Neural cell (in vitro differentiated cells): ENCODE data around the gene PDIA4. TPM values are rescaled to one million over a fixed set of nuclear protein-coding genes. Genes with fewer than 3 reads are reported as not detected.

Experiments
- H2AFZ ChIP-seq: fragments of 200-600, 300-800 bp; sonication (generic), shearing (Covaris generic); 2 replicates; pipeline ENCODE4 v1.6.0; 2014; ENCODE audit warnings: low read depth, mild to moderate bottlenecking, antibody characterized with exemption, low read length, moderate library complexity
- H3F3A ChIP-seq: fragments of 200-600 bp; shearing (Covaris generic); 2 replicates; pipeline ENCODE4 v1.6.1; 2016; ENCODE audit warnings: mild to moderate bottlenecking, moderate library complexity, mixed read lengths, antibody characterized with exemption, low read length; ENCODE audit not compliant: insufficient read depth, poor library complexity, severe bottlenecking
- H3K27ac ChIP-seq: fragments of 200-600, 300-800 bp; sonication (generic), shearing (Covaris generic); 2 replicates; pipeline ENCODE4 v1.5.1; 2014; ENCODE audit warnings: mild to moderate bottlenecking, low read length, moderate library complexity
- H3K27me3 ChIP-seq: fragments of 300-800, 200-600 bp; sonication (generic), shearing (Covaris generic); 2 replicates; pipeline ENCODE4 v1.6.0; 2014; ENCODE audit warnings: mild to moderate bottlenecking, low read depth, low read length, moderate library complexity; ENCODE audit not compliant: insufficient read depth
- H3K36me3 ChIP-seq: fragments of 300-800, 200-600 bp; sonication (generic), shearing (Covaris generic); 2 replicates; pipeline ENCODE4 v1.5.1; 2014; ENCODE audit warnings: mild to moderate bottlenecking, antibody characterized with exemption, low read length, moderate library complexity; ENCODE audit not compliant: insufficient read depth
- H3K4me2 ChIP-seq: fragments of 300-800, 200-600 bp; sonication (generic), shearing (Covaris generic); 2 replicates; pipeline ENCODE4 v1.6.0; 2014; ENCODE audit warnings: mild to moderate bottlenecking, low read length
- H3K4me3 ChIP-seq: fragments of 300-800, 200-600 bp; sonication (generic), shearing (Covaris generic); 2 replicates; pipeline ENCODE4 v1.5.1; 2014; ENCODE audit warnings: mild to moderate bottlenecking, low read length, moderate library complexity
- H3K79me2 ChIP-seq: fragments of 200-600 bp; shearing (Covaris generic); replicated peaks from 2 replicates; pipeline ENCODE4 v1.6.0; 2014; ENCODE audit warnings: mild to moderate bottlenecking, low read length, moderate library complexity; ENCODE audit not compliant: insufficient read depth
- H3K9ac ChIP-seq: fragments of 300-800, 200-600 bp; sonication (generic), shearing (Covaris generic); 2 replicates; pipeline ENCODE4 v1.6.1; 2016; ENCODE audit warnings: mild to moderate bottlenecking, low read length, mixed read lengths
- H3K9me2 ChIP-seq: fragments of 200-600 bp; shearing (Covaris generic); 2 replicates; pipeline ENCODE4 v1.6.1; 2016; ENCODE audit warnings: mild to moderate bottlenecking, low read length, mixed read lengths; ENCODE audit not compliant: insufficient read depth
- H3K9me3 ChIP-seq: fragments of 200-600, 300-800 bp; sonication (generic), shearing (Covaris generic); 2 replicates; pipeline ENCODE4 v1.6.1; 2016; ENCODE audit warnings: mild to moderate bottlenecking, mixed run types, low read length, moderate library complexity, mixed read lengths
- H4K20me1 ChIP-seq: fragments of 200-600 bp; shearing (Covaris generic); 2 replicates; pipeline ENCODE4 v1.6.1; 2016; ENCODE audit warnings: mild to moderate bottlenecking, mixed run types; ENCODE audit not compliant: insufficient read depth
- CTCF ChIP-seq: fragments of 450-650 bp; IDR thresholded peaks from 2 replicates; pipeline ENCODE4 v1.5.1; 2014; ENCODE audit warnings: antibody characterized with exemption, mild to moderate bottlenecking, moderate library complexity; ENCODE audit not compliant: poor library complexity, severe bottlenecking
- EP300 ChIP-seq: fragments of 450-650 bp; conservative IDR thresholded peaks from 2 replicates; pipeline ENCODE4 v1.6.1; 2014; ENCODE audit warnings: antibody characterized with exemption, mild to moderate bottlenecking, moderate library complexity; ENCODE audit not compliant: poor library complexity, severe bottlenecking
- EZH2 ChIP-seq: fragments of 200-600, 300-800 bp; shearing (Covaris generic), sonication (generic); IDR thresholded peaks from 2 replicates; pipeline ENCODE4 v1.6.1; 2014; ENCODE audit warnings: antibody characterized with exemption, low read length, borderline replicate concordance, mild to moderate bottlenecking; ENCODE audit not compliant: insufficient read depth, poor library complexity, severe bottlenecking
- MXI1 ChIP-seq: fragments of 450-650 bp; conservative IDR thresholded peaks from 2 replicates; pipeline ENCODE4 v1.6.1; 2014; ENCODE audit warnings: antibody characterized with exemption, mild to moderate bottlenecking; ENCODE audit not compliant: poor library complexity, severe bottlenecking
- POLR2AphosphoS5 ChIP-seq: IDR thresholded peaks from 2 replicates; pipeline ENCODE4 v1.6.1; 2012
- RAD21 ChIP-seq: fragments of 450-650 bp; conservative IDR thresholded peaks from 2 replicates; pipeline ENCODE4 v1.6.1; 2014; ENCODE audit warnings: antibody characterized with exemption, mild to moderate bottlenecking, moderate library complexity
- REST ChIP-seq: IDR thresholded peaks from 2 replicates; pipeline ENCODE4 v1.6.1; 2012; ENCODE audit warnings: borderline replicate concordance
- SMC3 ChIP-seq: fragments of 450-650 bp; conservative IDR thresholded peaks from 2 replicates; pipeline ENCODE4 v1.6.1; 2014; ENCODE audit warnings: antibody characterized with exemption, mild to moderate bottlenecking, moderate library complexity; ENCODE audit not compliant: poor library complexity
- TAF1 ChIP-seq: IDR thresholded peaks from 2 replicates; pipeline ENCODE4 v1.6.1; 2012; ENCODE audit warnings: low read depth
- polyA plus RNA-seq: library from polyadenylated mRNA; depleted of rRNA; stranded (reverse); fragments of >200 nt; gene quantifications from 2 replicates; pipeline ENCODE4 v1.2.3, GENCODE V29; 2014

Gene PDIA4
- polyA plus RNA-seq, 1 donor from 2014 or later, result 41.8 TPM

DNA sequence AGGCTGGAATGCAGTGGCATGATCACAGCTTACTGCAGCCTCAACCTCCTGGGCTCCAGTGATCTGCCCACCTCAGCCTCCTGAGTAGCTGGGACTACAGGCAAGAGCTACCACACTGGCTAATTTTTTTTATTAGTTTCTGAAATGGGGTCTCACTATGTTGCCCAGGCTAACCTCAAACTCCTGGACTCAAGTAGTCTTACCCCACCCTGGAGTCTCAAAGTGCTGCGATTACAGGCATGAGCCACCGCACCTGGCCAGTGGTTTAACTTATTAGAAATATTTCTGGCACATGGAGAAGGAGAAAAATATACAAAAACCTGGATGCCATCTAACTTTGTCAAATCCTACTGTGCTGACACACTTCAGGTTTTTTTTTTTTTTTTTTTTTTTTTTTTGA lies 47.0 kb upstream of the PDIA4 start:
- TF ChIP-seq SMC3, result no peak
- TF ChIP-seq MXI1, result no peak
- TF ChIP-seq TAF1, result no peak
- no peak for TF ChIP-seq EP300
- TF ChIP-seq POLR2AphosphoS5, result no peak
- TF ChIP-seq EZH2, result no peak
- TF ChIP-seq REST, result no peak
- no peak for TF ChIP-seq RAD21
- no peak for TF ChIP-seq CTCF
- no peak overlapping the region for H3K4me2 ChIP-seq
- H3K9ac ChIP-seq, result no peak overlapping the region
- no peak overlapping the region for H3K4me3 ChIP-seq
- H3K36me3 ChIP-seq, result no peaks in the 10 kb centered on the region
- no peak overlapping the region for H3K27ac ChIP-seq
- H4K20me1 ChIP-seq, result no peaks in the 10 kb centered on the region
- H3K79me2 ChIP-seq, result no peaks in the 10 kb centered on the region
- H3K9me2 ChIP-seq, result no peaks in the 10 kb centered on the region
- no peaks in the 10 kb centered on the region for H3F3A ChIP-seq
- H2AFZ ChIP-seq, result no peak overlapping the region
- H3K27me3 ChIP-seq, result no peaks in the 10 kb centered on the region
- H3K9me3 ChIP-seq, result no peaks in the 10 kb centered on the region

DNA sequence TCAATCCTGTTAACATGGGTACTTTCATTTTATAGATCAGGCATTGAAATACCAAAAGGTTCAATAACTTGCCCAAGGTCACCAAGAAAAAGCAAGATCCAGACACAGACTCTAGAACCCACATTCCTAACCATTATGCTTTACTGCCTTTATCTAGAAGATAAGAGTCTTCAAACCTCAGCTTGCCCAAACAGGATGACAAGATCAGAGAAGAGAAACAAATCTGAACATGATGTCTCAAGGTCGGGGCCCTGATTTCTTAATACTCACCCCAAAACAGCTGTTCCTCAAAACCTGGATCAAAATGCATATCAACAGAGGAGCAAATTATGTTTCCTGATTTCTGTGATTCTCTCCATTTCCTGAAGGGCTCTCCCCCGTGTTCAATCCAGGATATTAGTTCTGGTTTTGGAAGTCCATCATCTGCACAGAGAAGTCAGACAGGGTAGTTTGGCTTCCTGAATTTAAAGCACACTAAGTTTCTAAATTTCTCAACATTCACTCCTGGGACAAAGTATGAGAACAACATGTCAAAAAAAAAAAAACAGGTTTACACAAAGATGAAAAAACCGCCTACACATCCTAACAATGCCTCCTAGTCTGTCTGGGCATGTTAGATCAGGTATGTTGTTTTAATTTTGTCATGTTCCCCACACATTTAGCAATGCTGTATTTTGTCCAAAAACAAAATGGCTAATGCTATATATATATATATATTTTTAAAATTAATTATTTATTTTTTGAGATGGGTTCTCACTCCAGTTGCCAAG lies 46.0 kb upstream of the PDIA4 start:
- no peak overlapping the region for H2AFZ ChIP-seq
- no peaks in the 10 kb centered on the region for H4K20me1 ChIP-seq
- no peaks in the 10 kb centered on the region for H3K36me3 ChIP-seq
- no peak overlapping the region for H3K27ac ChIP-seq
- no peak overlapping the region for H3K4me2 ChIP-seq
- no peak overlapping the region for H3K4me3 ChIP-seq
- H3K9ac ChIP-seq, result no peak overlapping the region
- H3K9me3 ChIP-seq, result no peaks in the 10 kb centered on the region
- H3K27me3 ChIP-seq, result no peaks in the 10 kb centered on the region
- no peaks in the 10 kb centered on the region for H3F3A ChIP-seq
- TF ChIP-seq REST, result no peak
- no peak for TF ChIP-seq TAF1
- TF ChIP-seq SMC3, result no peak
- no peak for TF ChIP-seq EP300
- no peak for TF ChIP-seq POLR2AphosphoS5
- TF ChIP-seq EZH2, result no peak
- TF ChIP-seq CTCF, result no peak
- no peak for TF ChIP-seq RAD21
- no peak for TF ChIP-seq MXI1
- H3K9me2 ChIP-seq, result no peaks in the 10 kb centered on the region
- no peaks in the 10 kb centered on the region for H3K79me2 ChIP-seq
